DOHH2 (cell line): ENCODE measurements around the gene LOXL1.

Experiments
- CTCF ChIP-seq: fragments of 200-600 bp; sonication (generic); IDR thresholded peaks from one replicate; pipeline ENCODE4 v1.5.1; 2014; ENCODE audit warnings: antibody characterized with exemption, mild to moderate bottlenecking, low read depth, low read length; ENCODE audit not compliant: poor library complexity, severe bottlenecking
- EZH2phosphoT487 ChIP-seq: fragments of 200-600 bp; sonication (generic); IDR thresholded peaks from 2 replicates; pipeline ENCODE4 v1.6.1; 2017; ENCODE audit warnings: borderline replicate concordance, mild to moderate bottlenecking, antibody characterized with exemption, low read length, moderate library complexity, mixed read lengths

- TF ChIP-seq CTCF (no peak), EZH2phosphoT487 (no peak)
Measured at GRCh38 chr15:73888224-73889041, 37.8 kb upstream of the LOXL1 start.
